Measurements from ENCODE around the gene NELL2. TPM values are rescaled to one million over a fixed set of nuclear protein-coding genes. Genes with fewer than 3 reads are reported as not detected.

Gene NELL2
- total RNA-seq (2022; extraction: Qiagen RNA extraction), result 0.14 to 0.33 TPM (median 0.16 TPM) in 3 of 5 replicates, not detected in the others

DNA sequence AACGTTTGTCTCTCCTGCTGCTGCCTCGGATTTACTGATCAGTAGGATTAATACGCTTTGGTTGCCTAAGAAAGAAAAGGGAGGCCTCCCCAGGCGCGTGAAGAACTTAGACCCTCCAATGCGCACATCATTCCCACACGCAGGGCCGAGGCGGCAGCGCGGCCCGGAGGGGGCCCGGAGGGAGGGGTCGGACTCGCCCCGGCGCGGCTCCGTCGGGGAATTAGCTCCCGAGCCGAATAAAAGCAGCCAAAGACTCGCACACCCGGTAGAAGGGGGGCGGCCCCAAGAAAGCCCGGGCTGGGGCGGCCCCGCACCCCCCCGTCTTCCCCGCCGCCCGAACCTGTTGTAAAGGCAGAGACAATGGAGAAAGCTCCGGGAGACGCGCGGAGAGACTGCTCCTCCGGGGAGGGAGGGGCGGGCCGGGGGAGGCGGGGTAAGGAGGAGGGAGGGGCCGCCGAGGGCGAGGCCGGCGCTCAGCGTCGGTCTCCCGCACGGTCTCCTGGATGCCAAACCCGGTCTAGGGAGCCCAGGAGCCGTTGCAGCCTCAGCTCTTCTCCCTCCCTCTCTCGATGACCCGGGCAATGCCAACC is at the start of gene NELL2:
Gene NELL2, minus strand, starts transcription at position 362 of the 590 bp plus-strand sequence. CDS start 446 bp downstream, outside the sequence.

Other genes with a start within 250 kb of the NELL2 start
- gene DBX2, start 174.8 kb upstream of the NELL2 start, total RNA-seq (2022; extraction: Qiagen RNA extraction), result not detected in 5 replicates